Heart left ventricle (tissue), 16 donors: Measurements from ENCODE around the gene LIPF. TPM values are rescaled to one million over a fixed set of nuclear protein-coding genes. Genes with fewer than 3 reads are reported as not detected.

ENCODE experiments used
- ATAC-seq, 4 donors: fragments of 200-7000 bp; cut with Tn5 transposase; one replicate each; pipeline ENCODE4 v1.9.1; 2020 to 2022; ENCODE audit warnings: moderate library complexity in 4 of 4, mild to moderate bottlenecking in 3 of 4, moderate number of reproducible peaks in 1 of 4
- DNase-seq, 5 donors: peaks; one replicate each; pipeline ENCODE4 v3.0.0-alpha.2; 2020
- H3K27ac ChIP-seq, 12 donors: fragments of 200-600 bp; sonication (generic) in 4 of 12; one replicate each; pipeline versions ENCODE4 v1.5.0 to v1.8.0; 2016 to 2022; ENCODE audit warnings: mild to moderate bottlenecking in 2 of 12
- H3K27me3 ChIP-seq, 9 donors: fragments of 200-600 bp; sonication (generic) in 2 of 9; one replicate each; pipeline versions ENCODE4 v1.5.1 to v1.8.0; 2016 to 2022; ENCODE audit warnings: mild to moderate bottlenecking in 3 of 9
- H3K36me3 ChIP-seq, 9 donors: fragments of 200-600 bp; sonication (generic) in 2 of 9; one replicate each; pipeline versions ENCODE4 v1.5.0 to v1.8.0; 2018 to 2022; ENCODE audit warnings: mild to moderate bottlenecking in 2 of 9
- H3K4me1 ChIP-seq, 12 donors: fragments of 200-600 bp; sonication (generic) in 4 of 12; one replicate each; pipeline versions ENCODE4 v1.5.0 to v1.8.0; 2016 to 2022; ENCODE audit warnings: mild to moderate bottlenecking in 3 of 12
- H3K4me3 ChIP-seq, 12 donors: fragments of 200-600 bp; sonication (generic) in 4 of 12; one replicate each; pipeline versions ENCODE4 v1.5.0 to v1.8.0; 2017 to 2022; ENCODE audit warnings: mild to moderate bottlenecking in 9 of 12, moderate library complexity in 4 of 12
- H3K9me3 ChIP-seq, 12 donors: fragments of 200-600 bp; sonication (generic) in 4 of 12; one replicate each; pipeline versions ENCODE4 v1.5.0 to v1.8.0; 2016 to 2022; ENCODE audit warnings: mild to moderate bottlenecking in 1 of 12
- POLR2A ChIP-seq, 2 donors: fragments of 450-650 bp; IDR thresholded peaks; one replicate each; pipeline ENCODE4 v1.6.1; 2017; ENCODE audit warnings: antibody characterized with exemption in 2 of 2, mild to moderate bottlenecking in 2 of 2, moderate library complexity in 2 of 2
- WGBS, 4 donors: extraction: QIAGEN DNeasy Blood & Tissue Kit in 2 of 4; methylation state at CpG; one replicate each; pipeline versions ENCODE4 v1.1.5 to v1.1.7; 2013 to 2018; 5-methylcytosine and 5-hydroxymethylcytosine counted together
- intact Hi-C, 10 donors: fragments of 100-400 bp; cut with DNase I; formaldehyde crosslinking; loops; one replicate each; pipeline versions ENCODE4 v1.11.1 to v1.14.2; 2022
- polyA plus RNA-seq, 2 donors: library from polyadenylated mRNA; stranded (reverse); fragments of 200-250 nt; gene quantifications; one replicate each; pipeline ENCODE4 v1.2.3, GENCODE V29; 2013
- total RNA-seq, 9 donors: library from RNA; depleted of rRNA in 2 of 9; stranded (reverse); fragments of >200 nt in 2 of 9; fragmentation: NEBNext Ultra II Directional in 3 of 9; extraction: Animal tissue kit (Norgen Biotek cat#: 25700) in 3 of 9; gene quantifications; one replicate each; pipeline versions ENCODE4 v1.1.0 to v1.2.4, GENCODE V29; 2016 to 2023
- TF ChIP-seq, protein P1 (sequence below), 12 donors: fragments of 200-600 bp; sonication (generic) in 4 of 12; IDR thresholded peaks; one replicate each; pipeline versions ENCODE4 v1.5.0 to v1.8.0; 2018 to 2022; ENCODE audit warnings: antibody characterized with exemption in 12 of 12, mild to moderate bottlenecking in 5 of 12
- donor health status: ischemic (EF 13 %, LVEDD 7.1; RV severe dilation, severe dysfunction).
- donor health status: healthy with polysubstance abuse.
- donor health status: DM: no; HTN: yes; CAD: no.
- donor health status: DM: no; HTN: no; CAD: no.
- donor health status: ischemic (EF 25% LVEDD 6.9; RV normal size, moderate dysfunction).
- donor health status: ischemic (EF 25% LVEDD 5.7; RV mildly dilated, moderate dysfunction).
- donor health status: healthy.
- donor health status: DM: yes; HTN: yes; CAD: no.
- donor health status: ischemic (EF 35%, LVEDD 5.7; RV mildly dilated, moderate dysfunction).
- donor health status: nonischemic (EF 11% LVEDD 7.7; RV severe dilation, severe dysfunction).
- donor health status: DM: yes; HTN: yes; CAD: no.
- donor health status: PGD.
- donor health status: ischemic (EF 29% LVEDD 5.4; RV normal size, mild dysfunction).
- donor health status: nonischemic (EF 23%, LVEDD 6.1; RV moderate dilation, normal function).

The LIPF gene
- total and polyA plus RNA-seq, 11 donors: 1.0 TPM; not detected in 10

DNA sequence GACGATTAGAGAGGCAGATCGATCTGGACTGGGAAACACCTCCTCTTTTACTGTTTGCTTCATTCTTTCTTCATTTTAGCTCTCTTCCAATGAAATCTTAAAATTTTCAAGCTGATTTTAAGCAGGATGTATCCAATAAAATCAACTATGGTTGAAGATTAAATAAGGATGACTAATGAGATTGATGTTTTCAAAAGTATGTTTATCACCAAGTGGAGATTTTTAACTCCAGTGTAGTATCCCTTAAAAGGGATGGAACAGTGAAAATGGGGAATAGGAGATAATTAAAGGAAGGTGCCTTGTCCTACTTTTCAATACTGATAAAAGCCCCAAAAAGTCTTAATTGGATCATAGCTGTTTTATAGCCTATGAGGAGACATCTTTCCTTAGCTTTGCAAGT is 11.6 kb upstream of the LIPF start:
- no peaks in the 10 kb centered on the region for H3K27me3 ChIP-seq
- intact Hi-C loops: no loop called here
- peaks cover 0 to 5% (median 0%) of the 10 kb centered on the region in 12 donors for H3K4me1 ChIP-seq
- ATAC-seq (no peak), DNase-seq (no peak)
- WGBS, 4 donors: 85 to 96% (median 87%) methylated on average over 2 of the region's 2 CpGs
- no peak overlapping the region for H3K27ac ChIP-seq
- H3K36me3 ChIP-seq: no peaks in the 10 kb centered on the region
- TF ChIP-seq POLR2A (IDR thresholded peaks at IDR 0.05): no peak
- TF ChIP-seq, protein P1, sequence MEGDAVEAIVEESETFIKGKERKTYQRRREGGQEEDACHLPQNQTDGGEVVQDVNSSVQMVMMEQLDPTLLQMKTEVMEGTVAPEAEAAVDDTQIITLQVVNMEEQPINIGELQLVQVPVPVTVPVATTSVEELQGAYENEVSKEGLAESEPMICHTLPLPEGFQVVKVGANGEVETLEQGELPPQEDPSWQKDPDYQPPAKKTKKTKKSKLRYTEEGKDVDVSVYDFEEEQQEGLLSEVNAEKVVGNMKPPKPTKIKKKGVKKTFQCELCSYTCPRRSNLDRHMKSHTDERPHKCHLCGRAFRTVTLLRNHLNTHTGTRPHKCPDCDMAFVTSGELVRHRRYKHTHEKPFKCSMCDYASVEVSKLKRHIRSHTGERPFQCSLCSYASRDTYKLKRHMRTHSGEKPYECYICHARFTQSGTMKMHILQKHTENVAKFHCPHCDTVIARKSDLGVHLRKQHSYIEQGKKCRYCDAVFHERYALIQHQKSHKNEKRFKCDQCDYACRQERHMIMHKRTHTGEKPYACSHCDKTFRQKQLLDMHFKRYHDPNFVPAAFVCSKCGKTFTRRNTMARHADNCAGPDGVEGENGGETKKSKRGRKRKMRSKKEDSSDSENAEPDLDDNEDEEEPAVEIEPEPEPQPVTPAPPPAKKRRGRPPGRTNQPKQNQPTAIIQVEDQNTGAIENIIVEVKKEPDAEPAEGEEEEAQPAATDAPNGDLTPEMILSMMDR (IDR thresholded peaks at IDR 0.05): no peak
- no peak overlapping the region for H3K4me3 ChIP-seq
- H3K9me3 ChIP-seq: no peaks in the 10 kb centered on the region

DNA sequence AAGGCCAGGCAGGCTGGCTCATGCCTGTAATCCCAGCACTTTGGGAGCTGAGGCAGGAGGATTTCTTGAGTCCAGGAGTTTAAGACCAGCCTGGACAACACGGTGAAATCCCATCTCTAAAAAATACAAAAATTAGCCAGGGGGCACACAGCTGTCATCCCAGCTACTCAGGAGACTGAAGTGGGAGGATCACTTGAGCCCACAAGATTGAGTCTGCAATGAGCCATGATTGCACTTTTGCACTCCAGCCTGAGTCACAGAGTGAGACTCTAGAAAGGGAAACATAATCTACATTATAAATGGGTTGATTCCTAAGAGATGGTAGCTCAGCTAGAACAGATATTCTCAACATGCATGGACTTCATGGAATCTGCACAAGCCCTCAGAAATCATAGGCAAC is 6.3 kb upstream of the LIPF start:
- H3K27ac ChIP-seq: no peak overlapping the region
- peaks cover 0 to 5% (median 0%) of the 10 kb centered on the region in 12 donors for H3K4me1 ChIP-seq
- peaks cover 0 to 3% (median 0%) of the 10 kb centered on the region in 12 donors for H3K9me3 ChIP-seq
- H3K4me3 ChIP-seq: no peak overlapping the region
- ATAC-seq: no peak
- TF ChIP-seq, protein P1 (IDR thresholded peaks at IDR 0.05): no peak
- TF ChIP-seq POLR2A (IDR thresholded peaks at IDR 0.05): no peak
- intact Hi-C loops: no loop called here
- H3K36me3 ChIP-seq: no peaks in the 10 kb centered on the region
- no peak for DNase-seq
- 76 to 96% (median 90%) methylated on average over 1 of the region's 1 CpG for WGBS, 4 donors
- no peaks in the 10 kb centered on the region for H3K27me3 ChIP-seq

DNA sequence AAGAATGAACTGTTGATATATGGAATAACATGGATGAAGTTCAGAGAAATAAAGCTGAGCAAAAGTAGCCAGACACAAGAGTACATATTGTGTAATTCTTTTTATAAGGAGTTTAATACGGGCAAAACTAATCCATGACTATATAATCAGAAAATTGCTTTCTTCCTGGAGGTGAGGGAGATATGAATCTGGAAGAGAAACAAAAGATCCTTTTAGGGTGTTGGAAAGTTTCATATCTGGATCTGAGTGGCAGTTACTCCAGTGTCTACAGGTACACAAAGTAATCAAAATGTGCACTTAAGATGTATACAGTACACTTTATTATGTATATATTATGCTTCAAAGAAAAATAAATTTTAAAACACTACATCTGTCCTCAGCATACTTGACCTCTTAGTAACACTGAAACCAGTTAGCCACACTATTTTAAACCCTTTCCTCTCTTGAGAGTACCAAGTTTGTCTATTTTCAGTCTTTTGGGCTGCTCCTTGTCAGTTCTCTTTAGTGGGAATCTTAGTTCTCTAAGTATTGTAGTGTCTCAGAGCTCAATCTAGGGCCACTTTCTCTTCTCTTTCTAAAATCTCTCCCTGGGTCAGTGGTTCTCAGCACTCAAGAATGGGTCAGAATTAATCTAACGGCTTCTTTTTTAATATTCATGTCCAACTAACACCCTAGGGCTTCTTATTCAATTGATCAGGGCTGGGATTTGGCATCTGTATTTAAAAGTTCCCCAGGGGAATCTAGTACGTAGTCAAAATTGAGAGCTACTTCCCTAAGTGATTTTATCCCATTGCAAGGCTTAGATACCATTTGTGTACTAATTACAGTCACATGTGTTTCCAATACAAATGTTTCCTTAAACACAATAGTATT is 4.3 kb upstream of the LIPF start:
- ATAC-seq (no peak), DNase-seq (no peak)
- Histone ChIP-seq H3K9me3 (peaks cover 0 to 4% (median 0%) of the 10 kb centered on the region in 12 donors), H3K4me3 (no peak overlapping the region), H3K27me3 (no peaks in the 10 kb centered on the region), H3K36me3 (no peaks in the 10 kb centered on the region), H3K27ac (peak overlapping the region in 1 of 12 donors; percentile 12), H3K4me1 (peaks cover 0 to 5% (median 0%) of the 10 kb centered on the region in 12 donors)
- intact Hi-C loops: no loop called here
- WGBS, 4 donors: 53 to 74% (median 62%) methylated on average over 3 of the region's 3 CpGs
- TF ChIP-seq, protein P1 (IDR thresholded peaks at IDR 0.05): no peak
- TF ChIP-seq POLR2A (IDR thresholded peaks at IDR 0.05): no peak

DNA sequence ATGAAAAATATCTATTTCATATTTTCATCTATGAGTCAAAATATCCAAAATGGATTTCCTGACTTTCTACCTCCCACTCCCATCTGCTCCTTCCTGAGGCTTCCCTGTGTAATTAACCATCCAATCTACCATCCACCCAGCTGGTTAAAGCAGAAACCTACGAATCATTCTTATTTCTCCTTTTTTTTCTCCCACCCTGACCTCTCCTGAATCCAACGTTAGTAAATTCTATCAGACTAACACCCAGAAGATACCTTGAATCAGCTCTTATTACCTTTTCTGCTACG is 3.7 kb upstream of the LIPF start:
- Histone ChIP-seq H3K27me3 (no peaks in the 10 kb centered on the region), H3K27ac (peak overlapping the region in 1 of 12 donors; percentile 12), H3K4me3 (no peak overlapping the region), H3K36me3 (no peaks in the 10 kb centered on the region), H3K4me1 (peaks cover 0 to 5% (median 0%) of the 10 kb centered on the region in 12 donors), H3K9me3 (peaks cover 0 to 4% (median 0%) of the 10 kb centered on the region in 12 donors)
- DNase-seq (no peak), ATAC-seq (no peak)
- no peak for TF ChIP-seq POLR2A (IDR thresholded peaks at IDR 0.05)
- TF ChIP-seq, protein P1 (IDR thresholded peaks at IDR 0.05): no peak
- 18 to 44% (median 39%) methylated on average over 2 to 3 of the region's 3 CpGs for WGBS, 4 donors
- intact Hi-C loops: no loop called here
